Measurements from ENCODE around the gene LCE3A. TPM values are rescaled to one million over a fixed set of nuclear protein-coding genes. Genes with fewer than 3 reads are reported as not detected.
"Not testable (repeated sequence)": the region's sequence is repeated elsewhere in the genome, so short reads cannot be mapped to it uniquely, and the experiment has no call there.

The LCE3A gene
- total RNA-seq (not detected in 2 replicates), polyA plus RNA-seq (not detected in 2 replicates)

GRCh38 chr1:152622803-152623202 is at the start of gene LCE3A:
TSS of gene LCE3A (minus strand) at chr1:152623103. CDS start at chr1:152623103, 0 bp downstream.
- no peaks in the 10 kb centered on the region for H3K36me3 ChIP-seq
- peaks cover 2% of the 10 kb centered on the region for H3K9me3 ChIP-seq (ENCODE audit: low read depth)
- no peak within 1 kb of the TSS for H3K27ac ChIP-seq
- no peaks in the 10 kb centered on the region for H3K4me1 ChIP-seq (ENCODE audit: low read depth)
- DNase-seq (ENCODE audit: low read depth in 1 of 2, low spot score in 1 of 2): no peak
- no peak within 1 kb of the TSS for H3K4me3 ChIP-seq
- no peak for TF ChIP-seq CTCF (IDR thresholded peaks at IDR 0.05; ENCODE audit: low read depth, low read length)
- H3K27me3 ChIP-seq: no peaks in the 10 kb centered on the region

- Histone ChIP-seq H3K27me3 (no peaks in the 10 kb centered on the region), H3K27ac (no peak overlapping the region), H3K9me3 (ENCODE audit: low read depth) (no peaks in the 10 kb centered on the region), H3K4me1 (ENCODE audit: low read depth) (no peaks in the 10 kb centered on the region), H3K36me3 (no peaks in the 10 kb centered on the region), H3K4me3 (no peak overlapping the region)
- no peak for TF ChIP-seq CTCF (IDR thresholded peaks at IDR 0.05; ENCODE audit: low read depth, low read length)
- no peak for DNase-seq (ENCODE audit: low read depth in 1 of 2, low spot score in 1 of 2)
Observed at GRCh38 chr1:152667648-152668047, 44.7 kb upstream of the LCE3A start.

GRCh38 chr1:152666171-152666570 is 43.3 kb upstream of the LCE3A start:
- not testable (repeated sequence) for H3K9me3 ChIP-seq (ENCODE audit: low read depth)

GRCh38 chr1:152663098-152663497 is 40.2 kb upstream of the LCE3A start, which contains the start of gene LCE2D:
TSS of gene LCE2D (plus strand) at chr1:152663380. CDS start at chr1:152664106, 726 bp downstream.
- no peak within 1 kb of the TSS for H3K4me3 ChIP-seq
- no peak for TF ChIP-seq CTCF (IDR thresholded peaks at IDR 0.05; ENCODE audit: low read depth, low read length)
- no peaks in the 10 kb centered on the region for H3K27me3 ChIP-seq
- no peaks in the 10 kb centered on the region for H3K9me3 ChIP-seq (ENCODE audit: low read depth)
- DNase-seq (ENCODE audit: low read depth in 1 of 2, low spot score in 1 of 2): no peak
- H3K4me1 ChIP-seq (ENCODE audit: low read depth): no peaks in the 10 kb centered on the region
- no peaks in the 10 kb centered on the region for H3K36me3 ChIP-seq
- H3K27ac ChIP-seq: no peak within 1 kb of the TSS

More at GRCh38 chr1:152666171-152666570, 43.3 kb upstream of the LCE3A start:
- DNase-seq (ENCODE audit: low read depth in 1 of 2, low spot score in 1 of 2); H3K27me3 ChIP-seq; H3K27ac ChIP-seq; H3K36me3 ChIP-seq; H3K4me3 ChIP-seq; H3K4me1 ChIP-seq (ENCODE audit: low read depth): not testable (repeated sequence)

- Histone ChIP-seq H3K27me3 (no peaks in the 10 kb centered on the region), H3K9me3 (ENCODE audit: low read depth) (no peaks in the 10 kb centered on the region), H3K4me1 (ENCODE audit: low read depth) (no peaks in the 10 kb centered on the region), H3K27ac (no peak overlapping the region), H3K36me3 (no peaks in the 10 kb centered on the region), H3K4me3 (no peak overlapping the region)
- DNase-seq (ENCODE audit: low read depth in 1 of 2, low spot score in 1 of 2): no peak
- no peak for TF ChIP-seq CTCF (IDR thresholded peaks at IDR 0.05; ENCODE audit: low read depth, low read length)
Observed at GRCh38 chr1:152658649-152659048, 35.7 kb upstream of the LCE3A start.

- no peak for DNase-seq (ENCODE audit: low read depth in 1 of 2, low spot score in 1 of 2)
- TF ChIP-seq CTCF (IDR thresholded peaks at IDR 0.05; ENCODE audit: low read depth, low read length): no peak
- Histone ChIP-seq H3K27me3 (no peaks in the 10 kb centered on the region), H3K27ac (no peak overlapping the region), H3K4me1 (ENCODE audit: low read depth) (no peaks in the 10 kb centered on the region), H3K9me3 (ENCODE audit: low read depth) (no peaks in the 10 kb centered on the region), H3K36me3 (no peaks in the 10 kb centered on the region), H3K4me3 (no peak overlapping the region)
Observed at GRCh38 chr1:152657677-152658076, 34.8 kb upstream of the LCE3A start.
